Trophoblast cell (in vitro differentiated cells and primary cell): ENCODE measurements around the gene RABL6.
"Not testable (repeated sequence)": the region's sequence is repeated elsewhere in the genome, so short reads cannot be mapped to it uniquely, and the experiment has no call there.

Experiments used
- DNase-seq, 2 donors: peaks; one replicate each; pipeline ENCODE4 v3.0.0-alpha.2; 2016
- H2AFZ ChIP-seq: 2 replicates; pipeline ENCODE4 v1.6.1; 2013; ENCODE audit warnings: low read length, moderate library complexity, mild to moderate bottlenecking; ENCODE audit not compliant: insufficient read depth, poor library complexity
- H2AK5ac ChIP-seq: 2 replicates; pipeline ENCODE4 v1.6.1; 2013; ENCODE audit warnings: mild to moderate bottlenecking, low read length
- H2BK120ac ChIP-seq: 2 replicates; pipeline ENCODE4 v1.6.1; 2013; ENCODE audit warnings: low read length, mild to moderate bottlenecking, moderate library complexity; ENCODE audit not compliant: insufficient read depth, poor library complexity
- H2BK12ac ChIP-seq: 2 replicates; pipeline ENCODE4 v1.6.1; 2013; ENCODE audit warnings: mild to moderate bottlenecking, low read length, moderate library complexity
- H2BK5ac ChIP-seq: 2 replicates; pipeline ENCODE4 v1.6.1; 2013; ENCODE audit warnings: low read length, low read depth, moderate library complexity, mild to moderate bottlenecking; ENCODE audit not compliant: poor library complexity
- H3K14ac ChIP-seq: 2 replicates; pipeline ENCODE4 v1.6.1; 2013; ENCODE audit warnings: mild to moderate bottlenecking, low read length
- H3K18ac ChIP-seq: 2 replicates; pipeline ENCODE4 v1.6.1; 2013; ENCODE audit warnings: mild to moderate bottlenecking, low read length
- H3K23ac ChIP-seq: 2 replicates; pipeline ENCODE4 v1.6.1; 2013; ENCODE audit warnings: low read length
- H3K27ac ChIP-seq: 2 replicates; pipeline ENCODE4 v1.5.1; 2013; ENCODE audit warnings: low read depth, mild to moderate bottlenecking, inconsistent platforms, low read length, moderate library complexity
- H3K27me3 ChIP-seq: 2 replicates; pipeline ENCODE4 v1.6.1; 2013; ENCODE audit warnings: inconsistent platforms, mild to moderate bottlenecking, low read length, moderate library complexity; ENCODE audit not compliant: insufficient read depth
- H3K36me3 ChIP-seq, 2 experiments: 1 replicate in 1 of 2; 2 replicates in 1 of 2; pipeline ENCODE4 v1.6.1; 2013; ENCODE audit warnings: low read length in 2 of 2, mild to moderate bottlenecking in 2 of 2, moderate library complexity in 1 of 2; ENCODE audit not compliant: insufficient read depth in 2 of 2, control insufficient read depth in 1 of 2
- H3K4ac ChIP-seq: 2 replicates; pipeline ENCODE4 v1.6.1; 2013; ENCODE audit warnings: low read depth, mild to moderate bottlenecking, low read length, moderate library complexity
- H3K4me1 ChIP-seq, 2 experiments: 1 replicate in 1 of 2; 2 replicates in 1 of 2; pipeline ENCODE4 v1.6.1; 2013; ENCODE audit warnings: low read length in 2 of 2, mild to moderate bottlenecking in 2 of 2, moderate library complexity in 1 of 2; ENCODE audit not compliant: insufficient read depth in 2 of 2, control insufficient read depth in 1 of 2
- H3K4me2 ChIP-seq: 2 replicates; pipeline ENCODE4 v1.6.1; 2013; ENCODE audit warnings: inconsistent platforms, mild to moderate bottlenecking, low read length, moderate library complexity
- H3K4me3 ChIP-seq: 2 replicates; pipeline ENCODE4 v1.5.1; 2013; ENCODE audit warnings: mild to moderate bottlenecking, low read depth, low read length, inconsistent platforms
- H3K79me1 ChIP-seq: one replicate; pipeline ENCODE4 v1.6.1; 2013; ENCODE audit warnings: low read length
- H3K79me2 ChIP-seq: 2 replicates; pipeline ENCODE4 v1.6.1; 2013; ENCODE audit warnings: low read length, mild to moderate bottlenecking; ENCODE audit not compliant: control insufficient read depth, insufficient read depth, poor library complexity
- H3K9ac ChIP-seq: 2 replicates; pipeline ENCODE4 v1.6.1; 2013; ENCODE audit warnings: mild to moderate bottlenecking, low read length
- H3K9me3 ChIP-seq: 2 replicates; pipeline ENCODE4 v1.6.1; 2013; ENCODE audit warnings: low read depth, mild to moderate bottlenecking, control low read depth, inconsistent platforms, low read length; ENCODE audit not compliant: insufficient read depth
- H4K12ac ChIP-seq: 2 replicates; pipeline ENCODE4 v1.6.1; 2013; ENCODE audit warnings: low read depth, mild to moderate bottlenecking, low read length, moderate library complexity
- H4K8ac ChIP-seq: 2 replicates; pipeline ENCODE4 v1.6.1; 2013; ENCODE audit warnings: low read depth, mild to moderate bottlenecking, low read length, moderate library complexity
- H4K91ac ChIP-seq: one replicate; pipeline ENCODE4 v1.6.1; 2013; ENCODE audit warnings: low read depth, mild to moderate bottlenecking, low read length, moderate library complexity
- WGBS: extraction: QIAGEN DNeasy Blood & Tissue Kit; methylation state at CpG from one replicate; pipeline ENCODE4 v1.1.7; 2013; ENCODE audit warnings: missing lambda C conversion rate; ENCODE audit not compliant: insufficient read length, insufficient coverage; ENCODE audit errors: extremely low coverage; 5-methylcytosine and 5-hydroxymethylcytosine counted together

The RABL6 gene

DNA sequence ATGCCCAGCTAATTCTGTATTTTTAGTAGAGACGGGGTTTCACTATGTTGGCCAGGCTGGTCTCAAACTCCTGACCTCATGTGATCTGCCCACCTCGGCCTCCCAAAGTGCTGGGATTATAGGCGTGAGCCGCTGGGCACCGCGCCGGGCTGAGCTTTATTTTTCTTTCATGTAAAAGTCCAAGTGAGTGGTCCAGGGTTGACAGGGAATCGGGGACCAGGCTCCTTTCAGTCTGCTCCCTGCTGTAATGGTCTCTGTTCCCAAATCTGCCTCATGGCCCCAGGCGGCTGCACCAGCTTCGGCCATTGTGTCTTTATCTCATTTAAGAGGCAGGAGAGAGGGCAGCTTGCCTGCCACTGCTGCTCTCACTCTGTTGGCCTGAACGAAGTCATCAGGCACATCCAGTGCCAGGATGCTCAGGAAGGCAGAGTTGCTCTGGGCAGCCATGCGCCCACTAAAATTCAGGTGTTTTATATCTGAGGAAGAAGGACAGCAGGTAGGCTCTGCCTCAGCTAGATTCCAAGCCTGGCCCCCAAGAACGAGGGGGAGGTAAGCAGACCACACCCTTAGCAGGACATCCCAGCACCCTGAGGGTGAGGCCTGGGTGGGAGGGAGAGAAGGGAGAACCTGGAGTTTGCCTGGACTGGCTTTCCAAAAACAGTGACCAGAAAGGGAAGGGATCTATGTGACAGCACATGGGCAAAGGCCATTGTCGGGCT lies 13.3 kb upstream of the RABL6 start:
- Histone ChIP-seq H3K4me1 (peaks cover 26 to 32% of the 10 kb centered on the region in 2 experiments), H2AFZ (no peak overlapping the region), H3K27ac (no peak overlapping the region), H3K79me1 (peaks cover 13% of the 10 kb centered on the region), H3K79me2 (peaks cover 5% of the 10 kb centered on the region), H3K9me3 (peaks cover 2% of the 10 kb centered on the region), H3K18ac (peak overlapping the region; percentile 28), H2AK5ac (no peak overlapping the region), H2BK12ac (no peak overlapping the region), H4K12ac (no peak overlapping the region), H3K36me3 (peaks cover 8 to 13% of the 10 kb centered on the region in 2 experiments), H2BK120ac (no peak overlapping the region), H3K4me3 (no peak overlapping the region), H2BK5ac (no peak overlapping the region), H4K91ac (peak overlapping the region; percentile 16), H3K23ac (no peak overlapping the region), H3K4me2 (no peak overlapping the region), H3K27me3 (no peaks in the 10 kb centered on the region), H4K8ac (no peak overlapping the region), H3K4ac (no peak overlapping the region), H3K9ac (no peak overlapping the region), H3K14ac (peak overlapping the region; percentile 14)
- no CpG with 5 or more reads among the region's 14 CpGs for WGBS
- DNase-seq = no peak

DNA sequence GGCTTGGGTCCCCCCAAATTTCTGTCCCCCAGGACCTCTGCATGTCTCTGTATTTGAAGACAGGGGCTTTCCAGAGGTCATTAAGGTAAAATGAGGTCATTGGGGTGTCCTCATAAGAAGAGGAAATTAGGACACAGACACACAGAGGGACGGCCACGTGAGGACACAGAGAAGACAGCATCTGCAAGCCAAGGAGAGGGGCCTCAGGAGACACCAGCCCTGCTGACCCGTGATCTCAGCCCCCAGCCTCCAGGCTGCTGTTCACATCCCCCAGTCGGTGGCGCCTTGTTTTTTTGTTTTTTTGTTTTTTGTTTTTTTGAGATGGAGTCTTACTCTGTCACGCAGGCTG lies 12.8 kb upstream of the RABL6 start:
- Histone ChIP-seq H3K9me3 (peaks cover 2% of the 10 kb centered on the region), H2BK5ac (no peak overlapping the region), H3K4me3 (no peak overlapping the region), H3K27me3 (no peaks in the 10 kb centered on the region), H2BK120ac (no peak overlapping the region), H3K4me2 (no peak overlapping the region), H2AK5ac (no peak overlapping the region), H4K91ac (peak overlapping the region; percentile 16), H3K79me2 (peaks cover 5% of the 10 kb centered on the region), H3K4ac (no peak overlapping the region), H2AFZ (no peak overlapping the region), H3K23ac (no peak overlapping the region), H3K14ac (no peak overlapping the region), H3K27ac (no peak overlapping the region), H3K79me1 (peaks cover 13% of the 10 kb centered on the region), H4K12ac (no peak overlapping the region), H3K18ac (no peak overlapping the region), H3K9ac (no peak overlapping the region), H2BK12ac (no peak overlapping the region), H4K8ac (peak overlapping the region; percentile 27), H3K4me1 (peaks cover 32 to 36% of the 10 kb centered on the region in 2 experiments), H3K36me3 (peaks cover 8 to 13% of the 10 kb centered on the region in 2 experiments)
- no peak for DNase-seq
- no CpG with 5 or more reads among the region's 6 CpGs for WGBS

DNA sequence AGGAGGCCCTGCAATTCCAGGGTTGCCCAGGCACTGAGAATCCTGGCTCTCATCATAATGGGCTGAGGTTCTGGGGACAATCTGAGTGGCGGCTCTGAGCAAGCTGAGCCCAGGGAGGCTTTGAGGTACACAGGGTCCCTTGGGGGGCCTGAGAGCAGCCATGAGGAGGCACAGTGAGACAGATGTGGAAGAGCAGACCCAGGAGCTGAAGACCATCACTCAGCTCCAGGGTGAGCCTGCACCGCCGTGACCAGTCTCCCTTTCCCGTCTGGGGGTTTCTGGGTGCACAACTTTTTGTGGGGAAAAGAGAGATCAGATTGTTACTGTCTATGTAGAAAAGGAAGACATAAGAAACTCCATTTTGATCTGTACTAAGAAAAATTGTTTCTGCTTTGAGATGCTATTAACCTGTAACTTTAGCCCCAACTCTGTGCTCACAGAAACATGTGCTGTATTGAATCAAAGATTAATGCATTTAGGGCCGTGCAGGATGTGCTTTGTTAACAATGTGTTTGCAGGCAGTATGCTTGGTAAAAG lies 11.4 kb upstream of the RABL6 start, which contains the start of gene CCDC183:
Gene CCDC183 (plus strand): TSS at position 101 of the 537 bp plus-strand sequence. CDS start 60 bp downstream, at position 161.
- peak within 1 kb of the TSS; percentile 11 for H2AK5ac ChIP-seq
- peak within 1 kb of the TSS; percentile 35 for H3K4me3 ChIP-seq
- H3K18ac ChIP-seq = peak within 1 kb of the TSS; percentile 54
- peak within 1 kb of the TSS; percentile 37 for H2BK12ac ChIP-seq
- H3K4me1 ChIP-seq = peaks cover 37 to 40% of the 10 kb centered on the region in 2 experiments
- H3K14ac ChIP-seq = peak within 1 kb of the TSS; percentile 57
- H3K36me3 ChIP-seq = peaks cover 8 to 13% of the 10 kb centered on the region in 2 experiments
- H3K9ac ChIP-seq = no peak within 1 kb of the TSS
- H2BK5ac ChIP-seq = peak within 1 kb of the TSS; percentile 15
- no peak for DNase-seq
- H2BK120ac ChIP-seq = peak within 1 kb of the TSS; percentile 23
- peak within 1 kb of the TSS; percentile 65 for H3K27ac ChIP-seq
- peak within 1 kb of the TSS; percentile 35 for H3K4ac ChIP-seq
- H3K23ac ChIP-seq = no peak within 1 kb of the TSS
- H4K12ac ChIP-seq = no peak within 1 kb of the TSS
- no peaks in the 10 kb centered on the region for H3K27me3 ChIP-seq
- H3K79me1 ChIP-seq = peaks cover 16% of the 10 kb centered on the region
- H3K4me2 ChIP-seq = peak within 1 kb of the TSS; percentile 30
- peak within 1 kb of the TSS; percentile 74 for H4K91ac ChIP-seq
- H4K8ac ChIP-seq = peak within 1 kb of the TSS; percentile 33
- no CpG with 5 or more reads among the region's 5 CpGs for WGBS
- H3K9me3 ChIP-seq = peaks cover 2% of the 10 kb centered on the region
- no peak within 1 kb of the TSS for H2AFZ ChIP-seq
- peaks cover 4% of the 10 kb centered on the region for H3K79me2 ChIP-seq

DNA sequence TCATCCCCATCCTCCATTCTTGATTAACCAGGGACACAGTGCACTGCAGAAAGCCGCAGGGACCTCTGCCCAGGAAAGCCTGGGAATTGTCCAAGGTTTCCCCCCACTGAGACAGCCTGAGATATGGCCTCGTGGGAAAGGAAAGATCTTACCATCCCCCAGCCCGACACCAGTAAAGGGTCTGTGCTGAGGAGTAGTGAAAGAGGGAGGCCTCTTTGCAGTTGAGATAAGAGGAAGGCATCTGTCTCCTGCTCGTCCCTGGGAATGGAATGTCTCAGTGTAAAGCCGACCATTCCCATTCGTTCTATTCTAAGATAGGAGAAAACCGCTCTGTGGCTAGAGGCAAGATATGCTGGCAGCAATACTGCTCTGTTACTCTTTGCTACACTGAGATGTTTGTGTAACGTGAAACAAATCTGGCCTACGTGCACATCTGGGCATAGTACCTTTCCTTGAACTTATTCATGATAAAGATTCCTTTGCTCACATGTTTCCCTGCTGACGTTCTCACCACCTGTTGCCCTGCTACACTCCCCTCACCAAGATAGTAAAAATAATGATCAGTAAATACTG lies 10.9 kb upstream of the RABL6 start:
- H2AFZ ChIP-seq, H3K23ac ChIP-seq, H3K9ac ChIP-seq, H3K18ac ChIP-seq, H2BK5ac ChIP-seq, H4K8ac ChIP-seq, H2AK5ac ChIP-seq, H2BK120ac ChIP-seq, H3K9me3 ChIP-seq, H3K79me2 ChIP-seq, H2BK12ac ChIP-seq, H3K4me3 ChIP-seq, H4K91ac ChIP-seq, H3K4ac ChIP-seq, H3K14ac ChIP-seq, H4K12ac ChIP-seq, H3K27me3 ChIP-seq: not testable (repeated sequence)
- H3K27ac ChIP-seq = peak overlapping the region; percentile 65
- DNase-seq = peak; percentile 87 to 91
- peaks cover 35 to 38% of the 10 kb centered on the region in 2 experiments for H3K4me1 ChIP-seq
- H3K4me2 ChIP-seq = peak overlapping the region; percentile 30
- no CpG with 5 or more reads among the region's 10 CpGs for WGBS
- peaks cover 8 to 13% of the 10 kb centered on the region in 2 experiments for H3K36me3 ChIP-seq
- H3K79me1 ChIP-seq = peaks cover 13% of the 10 kb centered on the region
